PC-3 (cell line): ENCODE data around the gene BCAS3.

Experiments used
- EZH2 ChIP-seq: fragments of 300-600 bp; sonication (generic); IDR thresholded peaks from one replicate; pipeline ENCODE4 v1.6.1; 2017; ENCODE audit warnings: antibody characterized with exemption, mild to moderate bottlenecking, low read length; ENCODE audit not compliant: unreplicated experiment
- TF ChIP-seq, protein P1 (sequence below): fragments of 300-600 bp; sonication (generic); conservative IDR thresholded peaks from 2 replicates; pipeline ENCODE4 v1.5.1; 2017; ENCODE audit warnings: antibody characterized with exemption, low read depth, mild to moderate bottlenecking, low read length

DNA sequence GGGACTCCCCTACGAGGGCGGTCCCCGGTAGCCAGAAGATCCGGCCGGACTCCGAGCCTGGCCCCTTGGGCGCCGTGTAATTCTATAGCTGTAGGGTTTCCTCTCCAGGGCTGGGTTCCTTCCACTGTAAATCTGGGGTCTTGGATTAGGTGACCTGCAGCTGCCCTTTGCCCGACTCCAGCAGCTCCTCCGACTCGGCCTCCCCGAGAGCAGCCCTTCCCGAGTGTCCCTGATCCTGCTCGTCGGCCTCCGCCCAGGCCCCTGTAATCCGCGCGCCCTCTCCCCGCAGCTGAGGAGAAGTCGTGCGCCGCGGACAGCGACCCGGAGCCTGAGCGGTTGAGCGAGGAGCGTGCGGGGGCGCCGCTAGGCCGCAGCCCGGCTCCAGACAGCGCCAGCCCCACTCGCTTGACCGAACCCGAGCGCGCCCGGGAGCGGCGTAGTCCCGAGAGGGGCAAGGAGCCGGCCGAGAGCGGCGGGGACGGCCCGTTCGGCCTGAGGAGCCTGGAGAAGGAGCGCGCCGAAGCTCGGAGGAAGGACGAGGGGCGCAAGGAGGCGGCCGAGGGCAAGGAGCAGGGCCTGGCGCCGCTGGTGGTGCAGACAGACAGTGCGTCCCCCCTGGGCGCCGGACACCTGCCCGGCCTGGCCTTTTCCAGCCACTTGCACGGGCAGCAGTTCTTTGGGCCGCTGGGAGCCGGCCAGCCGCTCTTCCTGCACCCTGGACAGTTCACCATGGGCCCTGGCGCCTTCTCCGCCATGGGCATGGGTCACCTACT lies 727.4 kb downstream of the BCAS3 start:
- TF ChIP-seq, protein P1, sequence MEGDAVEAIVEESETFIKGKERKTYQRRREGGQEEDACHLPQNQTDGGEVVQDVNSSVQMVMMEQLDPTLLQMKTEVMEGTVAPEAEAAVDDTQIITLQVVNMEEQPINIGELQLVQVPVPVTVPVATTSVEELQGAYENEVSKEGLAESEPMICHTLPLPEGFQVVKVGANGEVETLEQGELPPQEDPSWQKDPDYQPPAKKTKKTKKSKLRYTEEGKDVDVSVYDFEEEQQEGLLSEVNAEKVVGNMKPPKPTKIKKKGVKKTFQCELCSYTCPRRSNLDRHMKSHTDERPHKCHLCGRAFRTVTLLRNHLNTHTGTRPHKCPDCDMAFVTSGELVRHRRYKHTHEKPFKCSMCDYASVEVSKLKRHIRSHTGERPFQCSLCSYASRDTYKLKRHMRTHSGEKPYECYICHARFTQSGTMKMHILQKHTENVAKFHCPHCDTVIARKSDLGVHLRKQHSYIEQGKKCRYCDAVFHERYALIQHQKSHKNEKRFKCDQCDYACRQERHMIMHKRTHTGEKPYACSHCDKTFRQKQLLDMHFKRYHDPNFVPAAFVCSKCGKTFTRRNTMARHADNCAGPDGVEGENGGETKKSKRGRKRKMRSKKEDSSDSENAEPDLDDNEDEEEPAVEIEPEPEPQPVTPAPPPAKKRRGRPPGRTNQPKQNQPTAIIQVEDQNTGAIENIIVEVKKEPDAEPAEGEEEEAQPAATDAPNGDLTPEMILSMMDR = no peak
- TF ChIP-seq EZH2 = no peak
